Amniotic epithelial cell (primary cell): Measurements from ENCODE around the gene OSBPL1A.

ENCODE experiments used
- DNase-seq: peaks from one replicate; pipeline ENCODE4 v3.0.0-alpha.2; 2010; ENCODE audit warnings: low read depth

OSBPL1A gene

GRCh38 chr18:24397694-24398368 lies at the start of gene OSBPL1A:
Gene OSBPL1A, minus strand, starts transcription at chr18:24397824. Its CDS starts 20,291 bp downstream, at chr18:24377533.
- peak; percentile 74 for DNase-seq

- no peak for DNase-seq
Observed at GRCh38 chr18:24446953-24447538, 49.4 kb upstream of the OSBPL1A start.

- DNase-seq = no peak
Observed at GRCh38 chr18:24446453-24446852, 48.8 kb upstream of the OSBPL1A start.

GRCh38 chr18:24443870-24444269 lies 46.2 kb upstream of the OSBPL1A start:
- DNase-seq = no peak

GRCh38 chr18:24436939-24437338 lies 39.3 kb upstream of the OSBPL1A start:
- DNase-seq = no peak

GRCh38 chr18:24432618-24433017 lies 35.0 kb upstream of the OSBPL1A start:
- no peak for DNase-seq

GRCh38 chr18:24429188-24429587 lies 31.6 kb upstream of the OSBPL1A start:
- no peak for DNase-seq

GRCh38 chr18:24428709-24429108 lies 31.1 kb upstream of the OSBPL1A start:
- DNase-seq = no peak

GRCh38 chr18:24427484-24427883 lies 29.9 kb upstream of the OSBPL1A start:
- DNase-seq = peak; percentile 37

GRCh38 chr18:24426398-24427294 lies 29.0 kb upstream of the OSBPL1A start, which contains the start of gene IMPACT:
Gene IMPACT, plus strand, starts transcription at chr18:24426670. Its CDS starts 87 bp downstream, at chr18:24426757.
- peak; percentile 69 for DNase-seq

- DNase-seq = no peak
Observed at GRCh38 chr18:24426073-24426397, 28.4 kb upstream of the OSBPL1A start.

- DNase-seq = no peak
Observed at GRCh38 chr18:24421831-24422230, 24.2 kb upstream of the OSBPL1A start.

- DNase-seq = no peak
Observed at GRCh38 chr18:24420551-24420950, 22.9 kb upstream of the OSBPL1A start.

- no peak for DNase-seq
Observed at GRCh38 chr18:24417480-24417879, 19.9 kb upstream of the OSBPL1A start.

- DNase-seq = peak; percentile 63
Observed at GRCh38 chr18:24414349-24415003, 16.9 kb upstream of the OSBPL1A start.

GRCh38 chr18:24413148-24413547 lies 15.5 kb upstream of the OSBPL1A start:
- no peak for DNase-seq

- DNase-seq = no peak
Observed at GRCh38 chr18:24408496-24408895, 10.9 kb upstream of the OSBPL1A start.

GRCh38 chr18:24404591-24404990 lies 7.0 kb upstream of the OSBPL1A start:
- no peak for DNase-seq

GRCh38 chr18:24403076-24403475 lies 5.5 kb upstream of the OSBPL1A start:
- no peak for DNase-seq

- no peak for DNase-seq
Observed at GRCh38 chr18:24402209-24402785, 4.7 kb upstream of the OSBPL1A start.

GRCh38 chr18:24400587-24400986 lies 3.0 kb upstream of the OSBPL1A start:
- DNase-seq = peak; percentile 22

GRCh38 chr18:24398540-24398939 lies 916 bp upstream of the OSBPL1A start:
- peak; percentile 34 for DNase-seq
